Sigmoid colon (tissue), 4 donors: ENCODE data around the gene SORCS1.

Source experiments
- CTCF ChIP-seq, 4 experiments: fragments of 450-650 bp in 3 of 4; fragments of 200-600 bp in 1 of 4; IDR thresholded peaks; one replicate each; pipeline ENCODE4 v1.5.1; 2016 to 2019; ENCODE audit warnings: antibody characterized with exemption in 4 of 4, mild to moderate bottlenecking in 3 of 4, moderate library complexity in 2 of 4
- EP300 ChIP-seq, 4 donors: sonication (generic); formaldehyde crosslinking; IDR thresholded peaks; one replicate each; pipeline ENCODE4 v1.6.1; 2017; ENCODE audit warnings: antibody characterized with exemption in 4 of 4
- POLR2A ChIP-seq, 2 donors: fragments of 450-650 bp; IDR thresholded peaks; one replicate each; pipeline ENCODE4 v1.6.1; 2016; ENCODE audit warnings: antibody characterized with exemption in 2 of 2, mild to moderate bottlenecking in 2 of 2, moderate library complexity in 2 of 2
- POLR2AphosphoS5 ChIP-seq, 4 donors: sonication (generic); formaldehyde crosslinking; IDR thresholded peaks; one replicate each; pipeline ENCODE4 v1.6.1; 2017; ENCODE audit warnings: antibody characterized with exemption in 4 of 4

GRCh38 chr10:106958589-106959361, 205.7 kb downstream of the SORCS1 start:
- TF ChIP-seq POLR2A (IDR thresholded peaks at IDR 0.05) = no peak
- TF ChIP-seq CTCF (IDR thresholded peaks at IDR 0.05) = no peak
- no peak for TF ChIP-seq POLR2AphosphoS5 (IDR thresholded peaks at IDR 0.05)
- TF ChIP-seq EP300 (IDR thresholded peaks at IDR 0.05) = no peak
